Ureter (tissue), 1 donor: ENCODE results near the gene KATNA1. TPM values are rescaled to one million over a fixed set of nuclear protein-coding genes. Genes with fewer than 3 reads are reported as not detected.

ENCODE experiments used
- total RNA-seq: library from RNA; stranded (reverse); gene quantifications from one replicate; pipeline ENCODE4 v1.2.4, GENCODE V29; 2023
- donor health status: DM: yes; HTN: yes; CAD: no.

The KATNA1 gene
- total RNA-seq, 1 donor from 2014 or later = 16.4 TPM

Other genes with a start within 250 kb of the KATNA1 start
- 5.0 TPM for gene SUMO4, start 248.5 kb downstream of the KATNA1 start, total RNA-seq
- 2.4 TPM for gene ZC3H12D, start 163.7 kb downstream of the KATNA1 start, total RNA-seq
- 34.2 TPM for gene PPIL4, start 102.7 kb downstream of the KATNA1 start, total RNA-seq
- gene GINM1, start 82.3 kb downstream of the KATNA1 start, total RNA-seq = 44.8 TPM
- gene LATS1, start 69.4 kb upstream of the KATNA1 start, total RNA-seq = 46.2 TPM
- 51.4 TPM for gene NUP43, start 97.8 kb upstream of the KATNA1 start, total RNA-seq
- 56.0 TPM for gene PCMT1, start 101.0 kb upstream of the KATNA1 start, total RNA-seq
- 73.6 TPM for gene LRP11, start 215.6 kb upstream of the KATNA1 start, total RNA-seq
- gene RAET1E, start 249.4 kb upstream of the KATNA1 start, total RNA-seq = 5.5 TPM